Uterus (tissue), 2 donors: ENCODE measurements around the gene ANO6.

ENCODE experiments used
- CTCF ChIP-seq, 4 experiments: fragments of 200-600 bp in 2 of 4; fragments of 450-650 bp in 2 of 4; sonication (generic) in 2 of 4; IDR thresholded peaks; one replicate each; pipeline ENCODE4 v1.5.1; 2016 to 2019; ENCODE audit warnings: antibody characterized with exemption in 4 of 4, mild to moderate bottlenecking in 2 of 4, moderate library complexity in 1 of 4
- POLR2A ChIP-seq, 2 donors: fragments of 450-650 bp; IDR thresholded peaks; one replicate each; pipeline ENCODE4 v1.6.1; 2016; ENCODE audit warnings: antibody characterized with exemption in 2 of 2, mild to moderate bottlenecking in 1 of 2, moderate library complexity in 1 of 2

- TF ChIP-seq POLR2A (IDR thresholded peaks at IDR 0.05) (no peak), CTCF (IDR thresholded peaks at IDR 0.05) (no peak)
These were observed 90.0 kb downstream of the ANO6 start for GRCh38 chr12:45305907-45306306.
